AG04449 (cell line): ENCODE results near the gene SLC43A3.

ENCODE experiments used
- CTCF ChIA-PET: fragments of 350-600 bp; formaldehyde crosslinking; extraction: SDS; loops from one replicate; lab custom pipeline; 2021; ENCODE audit warnings: antibody characterized with exemption; lab: Yijun Ruan, JAX
- POLR2A ChIA-PET: fragments of 400-600, 350-600 bp; formaldehyde crosslinking; extraction: SDS; loops from one replicate; lab custom pipeline; 2020; ENCODE audit warnings: antibody characterized with exemption, inconsistent platforms; lab: Yijun Ruan, JAX
- DNase-seq: peaks from one replicate; pipeline ENCODE4 v3.0.0-alpha.2; 2010; ENCODE audit warnings: low read depth, low spot score
- H3K4me3 ChIP-seq: 2 replicates; pipeline ENCODE4 v1.5.1; 2011; ENCODE audit warnings: low read depth, mild to moderate bottlenecking, control low read depth, low read length
- TF ChIP-seq, protein P1 (sequence below): IDR thresholded peaks from one replicate; pipeline ENCODE4 v1.5.1; 2011; ENCODE audit warnings: mild to moderate bottlenecking, moderate library complexity, low read length, control low read depth, inconsistent platforms; ENCODE audit not compliant: insufficient read depth; ENCODE audit errors: missing control alignments

The SLC43A3 gene

DNA sequence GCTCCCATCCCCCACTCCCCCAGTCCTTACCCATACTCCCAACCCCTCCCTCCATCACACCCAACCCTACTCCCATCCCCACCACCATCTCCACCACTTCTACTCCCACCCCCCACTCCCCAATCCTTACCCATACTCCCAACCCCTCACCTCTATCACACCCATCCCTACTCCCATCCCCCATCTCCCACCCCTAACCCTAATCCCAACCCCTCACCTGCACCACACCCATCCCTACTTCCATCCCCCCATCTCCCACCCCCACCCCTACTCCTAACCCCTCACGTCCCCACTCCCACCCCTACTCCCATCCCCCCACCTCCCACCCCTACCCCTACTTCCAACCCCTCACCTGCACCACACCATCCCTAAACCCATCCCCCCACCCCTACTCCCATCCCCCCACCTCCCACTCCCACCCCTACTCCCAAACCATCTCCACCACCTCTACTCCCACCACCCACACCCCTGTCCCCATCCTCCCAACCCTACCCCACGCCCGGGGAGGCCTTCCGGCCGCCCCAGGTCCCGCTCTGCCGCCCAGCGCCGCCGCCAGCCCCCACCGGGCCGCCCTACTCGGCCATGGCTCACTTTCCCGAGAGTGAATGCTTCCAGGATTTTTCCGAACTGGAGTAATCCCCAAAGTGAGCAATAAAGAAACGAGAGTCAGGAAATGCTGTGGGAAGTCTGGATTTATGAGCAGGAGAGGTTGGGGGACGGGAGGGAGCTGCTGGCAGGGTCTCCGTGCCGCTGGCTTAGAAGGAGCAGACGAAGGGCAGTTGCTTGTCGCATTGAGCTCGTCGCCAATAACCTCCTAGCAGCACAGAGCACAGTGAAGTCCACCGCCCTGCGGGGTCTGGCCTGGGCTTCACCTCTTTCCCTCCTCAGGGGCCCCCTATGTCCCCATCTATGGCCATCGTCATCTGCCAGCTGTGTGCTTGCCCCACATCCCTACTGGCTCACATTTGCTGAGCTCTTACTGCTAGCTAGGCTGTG is 50.5 kb downstream of the SLC43A3 start:
- TF ChIP-seq, protein P1, sequence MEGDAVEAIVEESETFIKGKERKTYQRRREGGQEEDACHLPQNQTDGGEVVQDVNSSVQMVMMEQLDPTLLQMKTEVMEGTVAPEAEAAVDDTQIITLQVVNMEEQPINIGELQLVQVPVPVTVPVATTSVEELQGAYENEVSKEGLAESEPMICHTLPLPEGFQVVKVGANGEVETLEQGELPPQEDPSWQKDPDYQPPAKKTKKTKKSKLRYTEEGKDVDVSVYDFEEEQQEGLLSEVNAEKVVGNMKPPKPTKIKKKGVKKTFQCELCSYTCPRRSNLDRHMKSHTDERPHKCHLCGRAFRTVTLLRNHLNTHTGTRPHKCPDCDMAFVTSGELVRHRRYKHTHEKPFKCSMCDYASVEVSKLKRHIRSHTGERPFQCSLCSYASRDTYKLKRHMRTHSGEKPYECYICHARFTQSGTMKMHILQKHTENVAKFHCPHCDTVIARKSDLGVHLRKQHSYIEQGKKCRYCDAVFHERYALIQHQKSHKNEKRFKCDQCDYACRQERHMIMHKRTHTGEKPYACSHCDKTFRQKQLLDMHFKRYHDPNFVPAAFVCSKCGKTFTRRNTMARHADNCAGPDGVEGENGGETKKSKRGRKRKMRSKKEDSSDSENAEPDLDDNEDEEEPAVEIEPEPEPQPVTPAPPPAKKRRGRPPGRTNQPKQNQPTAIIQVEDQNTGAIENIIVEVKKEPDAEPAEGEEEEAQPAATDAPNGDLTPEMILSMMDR = no peak
- ChIA-PET POLR2A (no interaction called here), CTCF (no interaction called here)

DNA sequence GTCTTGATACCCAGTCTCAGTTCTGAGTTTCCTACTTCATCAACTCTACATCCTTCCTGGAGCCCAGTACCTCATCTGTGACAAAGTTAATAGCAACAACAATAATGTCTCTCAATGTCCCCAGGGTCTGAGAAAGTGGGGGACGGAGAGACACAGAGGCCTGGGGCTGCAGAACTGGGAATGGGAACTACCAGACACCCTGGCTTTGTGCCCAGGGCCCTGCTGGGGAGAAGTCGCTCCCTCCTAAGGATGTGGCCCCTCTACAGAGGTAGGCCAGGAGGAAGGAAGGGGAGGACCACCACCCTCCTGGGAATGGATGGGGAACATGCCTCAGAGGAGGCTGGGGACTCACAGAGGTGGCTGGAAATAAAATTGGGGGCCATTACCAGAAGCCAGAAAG is 51.4 kb downstream of the SLC43A3 start:
- DNase-seq = no peak
- POLR2A ChIA-PET = no interaction called here
- CTCF ChIA-PET = no interaction called here
- TF ChIP-seq, protein P1 = no peak
- H3K4me3 ChIP-seq = no peak overlapping the region

More for the DNA sequence above, 50.5 kb downstream of the SLC43A3 start:
- no peak overlapping the region for H3K4me3 ChIP-seq
- no peak for DNase-seq

DNA sequence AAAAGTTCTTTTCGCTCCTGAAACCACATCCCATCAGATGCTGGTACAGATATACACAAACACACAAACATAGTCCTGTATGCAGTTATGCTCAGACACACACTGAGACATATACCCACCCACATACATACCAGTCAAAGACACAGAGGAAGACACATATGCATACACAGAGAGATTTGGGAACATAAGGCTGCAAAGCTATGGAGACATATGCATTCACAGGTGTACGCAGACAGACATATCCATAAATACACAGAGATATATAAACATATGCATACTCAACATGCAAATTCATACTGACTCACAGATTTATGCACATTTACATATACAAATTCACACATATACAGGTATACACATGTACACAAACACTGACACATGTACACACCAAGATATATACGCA is 52.0 kb downstream of the SLC43A3 start:
- TF ChIP-seq, protein P1 = no peak
- CTCF ChIA-PET = no interaction called here
- H3K4me3 ChIP-seq = no peak overlapping the region
- DNase-seq = no peak
- POLR2A ChIA-PET = no interaction called here

DNA sequence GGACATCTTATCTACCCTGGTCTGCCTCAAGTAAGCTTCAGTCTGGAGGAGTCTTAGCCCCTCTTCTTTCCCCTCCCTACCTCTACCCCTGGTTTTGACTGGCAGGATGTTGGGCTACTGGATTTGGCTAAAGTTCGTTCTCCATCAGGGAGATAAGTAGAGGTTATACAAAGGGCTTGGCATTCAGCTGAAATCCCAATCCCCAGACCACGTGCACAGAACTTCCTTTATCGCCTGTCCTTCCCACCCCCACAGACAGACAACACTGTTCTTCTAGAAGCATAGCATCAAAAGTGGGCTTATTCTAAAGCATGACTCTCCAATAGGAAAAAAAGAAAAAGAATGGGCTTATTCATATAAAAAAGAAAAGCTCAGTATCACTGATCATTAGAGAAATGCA is 53.8 kb downstream of the SLC43A3 start:
- CTCF ChIA-PET = interaction anchor here (0.9 to 2.2 kb wide), 4 partner anchors 10 to 269 kb away, joined by 3 to 6 read pairs (median 4); no protein-coding TSS in a partner anchor
- DNase-seq = no peak
- no peak overlapping the region for H3K4me3 ChIP-seq
- POLR2A ChIA-PET = interaction anchor here (0.7 kb wide), 1 partner anchor 178 kb away, joined by 3 read pairs; no protein-coding TSS in a partner anchor
- TF ChIP-seq, protein P1 = no peak

DNA sequence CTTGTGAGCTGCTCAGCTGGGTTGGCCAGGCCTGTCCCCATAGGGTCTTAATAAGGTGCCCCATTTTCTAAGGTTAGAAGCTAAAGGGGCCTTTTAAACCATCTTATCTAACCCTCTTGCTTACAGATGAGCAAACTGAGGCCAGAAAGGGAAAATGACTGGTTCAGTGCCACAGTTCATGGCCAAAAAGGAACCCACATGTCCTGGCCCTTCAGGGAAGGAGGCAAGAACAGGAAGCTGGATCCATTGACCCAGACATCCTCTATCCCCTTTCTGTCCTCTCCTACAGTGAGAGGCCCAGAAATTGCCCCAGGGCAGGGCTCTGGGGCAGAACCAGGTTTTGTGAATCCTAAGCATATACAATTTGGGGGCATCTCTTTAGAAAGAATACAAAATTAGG is 56.0 kb downstream of the SLC43A3 start:
- POLR2A ChIA-PET = no interaction called here
- TF ChIP-seq, protein P1 = no peak
- H3K4me3 ChIP-seq = no peak overlapping the region
- no peak for DNase-seq
- CTCF ChIA-PET = interaction anchor here (0.7 to 1.6 kb wide), 3 partner anchors 18 to 188 kb away, joined by 3 to 7 read pairs (median 4); no protein-coding TSS in a partner anchor

DNA sequence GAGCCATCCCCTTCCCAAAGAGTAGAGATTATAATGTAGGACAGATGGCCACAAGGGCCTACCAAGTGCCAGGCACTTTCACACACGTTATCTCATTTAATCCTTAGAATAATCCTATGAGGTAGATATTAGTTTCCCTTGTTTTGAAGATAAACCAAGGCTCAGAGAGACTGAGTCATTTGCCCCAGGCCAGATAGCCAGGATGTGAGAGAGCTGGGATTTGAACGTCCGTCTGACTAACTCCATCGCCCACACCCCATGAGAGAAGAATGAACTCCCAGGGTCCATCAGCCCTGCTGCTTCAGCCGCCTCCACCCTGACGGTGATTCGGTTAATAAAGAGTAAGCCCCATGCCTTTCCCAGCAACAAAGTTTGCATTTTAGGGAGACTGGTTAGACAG is 56.7 kb downstream of the SLC43A3 start:
- ChIA-PET CTCF (interaction anchor here (1.6 kb wide), 1 partner anchor 18 kb away, joined by 7 read pairs; no protein-coding TSS in a partner anchor), POLR2A (no interaction called here)
- no peak for DNase-seq
- no peak overlapping the region for H3K4me3 ChIP-seq
- TF ChIP-seq, protein P1 = no peak
